Measurements from ENCODE around the gene TBX15.
"Not testable (repeated sequence)": the region's sequence is repeated elsewhere in the genome, so short reads cannot be mapped to it uniquely, and the experiment has no call there.

TBX15 gene

DNA sequence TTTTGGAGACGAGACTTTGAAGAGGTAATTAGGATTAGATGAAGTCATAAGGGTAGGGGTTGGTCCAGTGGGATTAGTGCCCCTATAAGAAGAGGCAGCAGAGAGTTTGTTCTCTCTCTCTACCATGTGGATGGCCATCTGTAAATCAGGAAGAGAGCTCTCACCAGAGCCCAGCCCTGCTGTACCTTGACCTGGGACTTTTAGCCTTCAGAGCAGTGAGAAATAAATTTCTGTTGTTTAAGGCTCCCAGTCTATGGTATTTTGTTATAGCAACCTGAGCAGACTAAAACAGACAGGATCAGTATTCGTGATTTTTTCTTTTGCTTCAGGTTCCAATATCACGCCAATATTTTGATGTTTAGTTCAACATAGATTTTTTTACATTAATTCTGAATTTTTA is 30.0 kb downstream of the TBX15 start:
- DNase-seq, result no peak

DNA sequence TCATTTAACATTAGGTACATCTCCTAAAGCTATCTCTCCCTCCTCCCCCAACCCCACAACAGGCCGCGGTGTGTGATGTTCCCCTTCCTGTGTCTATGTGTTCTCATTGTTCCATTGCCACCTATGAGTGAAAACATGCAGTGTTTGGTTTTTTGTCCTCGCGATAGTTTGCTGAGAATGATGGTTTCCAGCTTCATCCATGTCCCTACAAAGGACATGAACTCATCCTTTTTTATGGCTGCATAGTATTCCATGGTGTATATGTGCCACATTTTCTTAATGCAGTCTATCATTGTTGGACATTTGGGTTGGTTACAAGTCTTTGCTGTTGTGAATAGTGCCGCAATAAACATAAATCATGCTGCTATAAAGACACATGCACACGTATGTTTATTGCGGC is 30.6 kb downstream of the TBX15 start:
- not testable (repeated sequence) for DNase-seq

DNA sequence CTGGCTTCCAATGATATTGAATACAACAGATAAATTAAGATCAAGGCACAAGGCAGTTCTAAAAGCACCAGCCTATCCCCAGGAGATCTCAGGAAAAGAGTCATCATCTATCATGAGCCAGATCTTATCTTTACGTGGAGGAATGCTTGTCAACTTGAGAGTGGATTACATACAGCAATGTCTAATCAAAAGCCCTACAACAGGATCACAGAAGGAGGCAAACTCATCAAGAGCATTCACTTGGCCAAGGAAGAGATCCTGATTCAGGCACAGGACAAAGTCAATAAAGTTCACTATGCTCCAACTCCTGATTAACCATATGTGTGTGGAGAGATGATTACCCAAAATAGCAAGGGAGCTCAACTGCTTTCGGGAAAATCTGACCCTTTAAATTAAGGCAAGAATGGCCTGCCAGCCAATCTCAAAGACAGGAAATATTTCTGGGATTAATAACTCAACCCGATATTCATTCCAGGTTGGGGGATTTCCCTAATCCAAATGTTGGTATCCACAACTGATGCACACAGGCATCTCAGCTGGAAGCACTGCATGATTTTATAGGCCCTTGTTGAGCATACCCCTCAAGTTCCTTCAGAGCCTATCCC is 33.7 kb downstream of the TBX15 start:
- DNase-seq, result no peak

DNA sequence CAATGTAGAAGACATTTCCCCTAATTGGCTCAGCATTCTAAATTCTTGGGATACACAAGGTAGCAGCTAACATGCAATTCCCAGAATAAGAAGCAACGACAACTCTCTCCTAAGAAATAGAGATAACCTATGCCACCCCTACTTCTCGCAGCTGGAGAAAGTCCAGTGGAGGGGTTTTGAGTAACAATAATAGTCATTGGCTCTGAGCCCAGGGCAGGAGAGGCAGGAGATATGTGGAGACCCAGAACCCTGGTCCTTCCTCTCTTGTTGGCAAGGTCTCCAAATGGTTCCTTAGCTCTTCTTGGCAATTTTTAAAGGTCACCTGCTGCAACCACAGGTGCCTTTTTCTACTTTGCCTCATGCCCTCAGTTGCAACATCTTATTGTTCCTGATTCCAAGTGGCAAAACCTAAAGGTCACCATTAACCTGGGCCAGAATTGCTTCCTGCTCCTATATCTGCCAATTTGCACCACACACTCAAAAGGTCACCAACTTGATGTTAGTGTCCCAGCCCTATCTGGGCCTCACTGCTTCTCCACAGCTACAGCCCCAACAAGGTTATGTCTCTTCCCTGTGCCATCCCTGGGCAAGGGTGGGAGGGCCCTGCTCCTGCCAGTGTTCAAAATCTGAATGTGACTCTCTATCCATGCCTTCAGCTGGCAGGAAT is 36.7 kb downstream of the TBX15 start:
- no peak for DNase-seq

DNA sequence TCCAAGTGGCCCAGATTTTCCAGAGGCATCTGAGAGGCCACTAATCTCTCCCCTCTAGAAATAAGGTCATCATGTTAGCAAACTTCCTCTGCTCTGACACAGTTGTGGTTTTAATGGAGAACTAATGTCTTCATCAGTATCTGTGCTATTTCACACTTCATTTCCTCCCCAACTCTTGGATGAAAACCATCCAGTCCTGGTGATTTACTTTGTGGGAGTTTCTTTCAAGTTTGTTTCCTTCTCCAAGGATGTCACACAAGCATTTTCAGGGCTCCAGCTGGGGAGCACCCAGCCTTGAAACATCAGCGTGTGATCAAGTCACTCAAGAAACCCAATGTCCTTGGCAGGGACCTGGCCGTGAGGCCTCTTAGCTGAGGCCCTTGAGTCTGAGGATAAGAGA is 38.8 kb downstream of the TBX15 start:
- no peak for DNase-seq

DNA sequence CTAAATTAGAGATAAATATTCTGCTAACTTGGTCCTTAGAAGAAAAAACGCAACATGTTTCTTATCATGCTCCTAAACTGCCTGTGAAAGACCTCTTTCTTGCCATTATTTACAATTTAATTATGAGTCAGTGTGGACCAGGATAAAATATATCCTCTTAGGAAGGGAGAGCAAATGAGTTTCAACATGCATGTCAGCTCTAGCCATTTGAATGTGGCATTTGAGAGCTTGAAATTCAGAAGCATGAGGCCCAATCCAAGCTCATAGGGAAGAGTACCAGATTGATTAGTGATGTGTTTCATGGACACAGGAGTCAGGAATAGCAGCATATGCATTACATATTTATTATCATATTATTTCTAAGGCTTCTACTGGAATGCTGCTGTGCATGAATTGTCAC is 39.3 kb downstream of the TBX15 start:
- no peak for DNase-seq

DNA sequence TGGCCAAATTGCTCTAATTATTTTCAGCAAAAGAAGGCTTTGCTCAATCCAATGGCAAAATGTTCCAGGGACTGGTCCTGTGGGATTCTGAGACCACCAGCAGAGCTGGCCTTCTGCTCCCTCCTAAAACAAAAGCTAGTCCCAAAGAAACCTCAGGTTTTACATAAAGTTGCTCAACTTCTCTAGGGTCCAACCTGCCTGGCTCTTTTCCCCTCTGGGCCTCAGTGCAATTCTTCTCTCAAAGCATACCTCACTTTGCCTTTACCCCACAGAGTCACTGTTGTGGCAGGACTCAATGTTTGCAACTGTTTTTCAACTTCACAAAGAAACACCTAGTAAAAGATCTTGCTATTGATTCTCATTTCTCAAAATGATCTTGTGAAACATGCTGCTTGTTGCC is 39.8 kb downstream of the TBX15 start:
- DNase-seq, result no peak

DNA sequence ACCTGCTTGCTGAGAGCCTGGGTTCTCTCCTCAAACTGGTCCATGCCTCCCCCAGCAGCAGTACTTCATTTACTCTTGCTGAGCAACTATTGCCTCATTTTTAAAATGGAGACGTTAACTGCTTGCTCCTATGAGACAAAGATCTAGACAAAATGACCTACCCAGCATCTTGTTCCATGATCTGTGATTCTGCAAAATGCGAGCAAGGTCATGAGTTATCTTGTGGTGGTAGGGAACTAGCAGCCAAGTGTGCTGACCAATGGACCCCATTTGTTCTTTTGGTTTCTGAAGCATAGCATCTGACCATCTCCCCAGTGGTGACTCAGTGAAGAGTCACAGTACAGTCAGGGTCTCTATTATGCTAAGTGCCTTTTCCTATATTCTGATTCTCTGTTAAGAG is 40.4 kb downstream of the TBX15 start:
- no peak for DNase-seq

DNA sequence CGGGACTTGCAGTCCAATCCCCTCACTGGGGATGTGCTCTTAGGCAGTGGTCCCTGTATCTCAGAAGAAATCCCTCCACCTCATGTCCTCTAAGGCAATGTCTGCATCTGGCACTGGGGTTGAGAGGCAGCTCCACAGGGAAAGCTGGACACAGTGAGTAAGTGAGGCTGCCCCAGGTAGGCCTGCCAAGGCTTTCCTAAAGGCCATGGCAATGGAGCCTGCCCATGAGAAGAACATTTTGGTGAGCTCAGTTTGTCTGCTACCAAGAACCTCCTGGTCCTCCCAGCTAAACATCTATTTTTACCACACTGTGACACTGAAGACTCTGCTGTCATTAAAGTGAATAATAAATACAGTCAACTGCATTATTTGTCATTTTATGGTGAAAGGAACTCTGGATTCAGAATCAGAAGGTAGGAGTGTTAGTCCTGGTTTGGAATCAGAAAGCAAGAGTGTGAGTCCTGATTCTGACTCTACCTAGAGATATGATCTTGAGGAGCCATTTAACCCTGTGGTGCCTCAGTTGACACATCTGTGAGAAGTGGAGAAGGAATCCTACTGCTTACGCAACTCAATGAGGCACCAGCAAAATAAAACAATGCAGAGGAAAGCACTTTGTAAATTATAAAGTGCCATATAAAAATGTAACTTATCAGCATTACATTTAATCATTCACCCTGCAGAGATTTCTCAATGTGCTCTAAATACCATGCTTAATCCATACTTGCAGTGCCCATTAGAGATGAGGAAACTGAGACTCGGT is 41.0 kb downstream of the TBX15 start:
- DNase-seq, result no peak

DNA sequence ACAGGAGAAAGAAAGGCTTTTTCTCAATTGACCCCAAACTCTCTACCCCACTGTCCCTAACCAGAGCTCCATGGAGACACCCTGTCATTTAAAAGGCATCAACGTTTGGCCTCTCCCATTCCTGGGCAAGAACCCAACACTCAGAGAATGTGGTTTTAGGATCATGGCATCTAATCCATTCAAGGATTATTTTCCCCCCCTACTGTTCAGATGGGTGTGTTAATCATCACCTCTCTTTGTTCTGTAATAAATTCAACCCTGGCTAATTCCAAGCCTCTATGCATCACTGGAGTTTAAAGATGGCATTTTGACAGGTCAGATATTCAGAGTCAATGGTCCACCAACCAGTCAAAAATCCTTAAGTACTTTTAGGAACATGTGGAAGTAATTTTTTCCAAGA is 42.7 kb downstream of the TBX15 start:
- DNase-seq, result no peak

DNA sequence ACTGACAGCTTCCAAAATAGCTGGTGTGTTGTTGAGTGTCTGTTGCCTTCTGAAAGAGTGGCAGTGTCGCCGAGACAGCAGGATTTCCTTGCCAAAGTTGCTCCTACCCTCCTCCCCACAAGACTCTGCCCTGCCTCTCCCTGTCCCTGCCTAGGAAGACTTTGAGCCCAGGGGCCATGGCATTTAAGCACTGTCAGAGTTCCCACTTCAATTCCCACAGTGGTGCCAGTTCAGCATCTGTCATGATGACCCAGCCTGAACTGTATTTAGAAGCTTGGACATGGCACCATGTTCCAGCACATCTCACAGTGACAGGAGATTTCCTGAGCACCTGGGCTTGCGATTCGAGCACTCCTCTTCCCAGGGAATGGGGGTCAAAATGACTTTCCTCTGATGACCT is 43.6 kb downstream of the TBX15 start:
- no peak for DNase-seq

DNA sequence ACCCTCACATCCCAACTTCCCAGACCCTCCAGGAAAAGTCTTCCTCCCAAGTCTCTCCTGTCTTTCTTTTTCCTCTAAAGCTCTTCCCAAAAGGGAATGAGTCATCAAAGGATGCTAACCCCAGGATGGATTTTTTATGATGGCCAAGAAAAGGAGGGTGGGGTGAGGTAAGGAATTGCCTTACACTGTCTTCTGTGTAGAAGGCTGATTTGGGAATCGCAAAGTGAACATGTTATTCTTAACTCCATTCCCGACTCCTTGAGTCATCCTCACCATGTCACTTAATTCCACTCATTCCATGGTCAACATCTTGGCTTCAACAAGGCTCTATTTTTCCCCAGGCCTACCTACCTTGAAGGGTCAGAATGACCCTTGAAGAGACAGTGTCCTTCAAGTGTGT is 44.0 kb downstream of the TBX15 start:
- no peak for DNase-seq

DNA sequence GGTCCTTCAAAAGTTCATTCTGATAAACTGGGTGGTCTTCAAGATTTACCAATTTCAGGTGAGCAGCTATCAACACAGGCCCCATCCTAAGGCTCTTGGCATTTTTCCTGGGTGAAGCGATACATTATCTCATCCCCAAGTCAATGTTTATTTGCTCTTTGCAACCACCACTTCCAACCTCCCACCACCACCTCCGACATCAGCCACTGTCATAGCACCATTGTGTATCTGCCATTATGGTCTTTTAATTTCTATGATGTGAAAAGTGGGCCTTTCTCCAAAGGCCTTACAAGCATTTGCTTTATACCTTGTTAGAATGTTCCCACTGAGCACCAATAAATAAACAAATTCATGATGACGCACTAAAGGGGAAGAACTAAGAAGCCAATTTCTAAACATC is 47.2 kb downstream of the TBX15 start:
- DNase-seq, result no peak

DNA sequence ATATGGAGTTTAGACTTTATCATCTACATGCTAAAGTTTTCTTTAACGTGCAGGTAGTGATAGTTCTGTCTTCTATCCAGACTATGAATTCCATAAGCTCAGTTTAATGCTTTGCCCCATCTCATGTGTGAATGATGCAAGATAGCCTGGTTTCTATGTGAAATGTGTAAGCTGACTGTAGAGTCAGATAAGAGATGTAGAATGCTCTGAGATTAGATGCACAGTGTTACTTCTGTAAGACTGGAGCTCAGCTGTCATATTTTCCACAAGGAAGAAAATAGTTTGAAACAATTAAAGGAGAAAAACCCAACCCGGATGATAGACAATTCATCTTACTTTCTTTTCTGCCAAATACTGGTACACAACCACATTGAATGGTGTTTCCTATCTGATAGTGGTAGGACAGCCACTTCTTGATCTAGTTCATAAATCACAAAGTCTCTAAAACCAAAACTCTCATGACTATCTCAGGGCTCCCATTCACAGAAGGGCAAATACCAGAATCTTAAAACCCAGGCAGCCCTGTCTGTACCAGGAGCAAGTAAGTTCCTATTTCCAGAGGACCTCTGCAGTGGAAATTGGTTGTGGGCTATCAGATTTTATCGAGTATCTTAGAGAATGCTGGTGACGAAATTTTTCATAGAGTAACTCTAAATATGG is 50.6 kb downstream of the TBX15 start:
- no peak for DNase-seq

DNA sequence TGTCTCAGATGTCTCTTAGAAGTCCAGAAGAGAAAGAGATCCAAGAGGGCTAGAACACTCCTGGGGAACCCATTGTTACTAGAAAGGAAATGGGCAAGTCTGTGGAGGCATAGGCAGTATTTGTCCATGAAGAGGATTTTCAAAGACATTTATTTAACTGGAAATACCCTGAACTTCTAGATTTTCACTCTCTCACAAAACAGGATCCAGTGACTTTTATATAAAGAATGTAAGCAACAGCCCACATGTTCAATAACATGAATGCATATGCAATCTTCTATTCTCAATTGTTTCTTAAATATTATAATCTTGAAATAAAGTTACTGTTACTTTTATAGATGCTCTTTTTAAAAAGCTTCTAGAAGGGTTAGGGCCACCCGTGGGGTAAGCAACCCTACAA is 53.4 kb downstream of the TBX15 start:
- no peak for DNase-seq

DNA sequence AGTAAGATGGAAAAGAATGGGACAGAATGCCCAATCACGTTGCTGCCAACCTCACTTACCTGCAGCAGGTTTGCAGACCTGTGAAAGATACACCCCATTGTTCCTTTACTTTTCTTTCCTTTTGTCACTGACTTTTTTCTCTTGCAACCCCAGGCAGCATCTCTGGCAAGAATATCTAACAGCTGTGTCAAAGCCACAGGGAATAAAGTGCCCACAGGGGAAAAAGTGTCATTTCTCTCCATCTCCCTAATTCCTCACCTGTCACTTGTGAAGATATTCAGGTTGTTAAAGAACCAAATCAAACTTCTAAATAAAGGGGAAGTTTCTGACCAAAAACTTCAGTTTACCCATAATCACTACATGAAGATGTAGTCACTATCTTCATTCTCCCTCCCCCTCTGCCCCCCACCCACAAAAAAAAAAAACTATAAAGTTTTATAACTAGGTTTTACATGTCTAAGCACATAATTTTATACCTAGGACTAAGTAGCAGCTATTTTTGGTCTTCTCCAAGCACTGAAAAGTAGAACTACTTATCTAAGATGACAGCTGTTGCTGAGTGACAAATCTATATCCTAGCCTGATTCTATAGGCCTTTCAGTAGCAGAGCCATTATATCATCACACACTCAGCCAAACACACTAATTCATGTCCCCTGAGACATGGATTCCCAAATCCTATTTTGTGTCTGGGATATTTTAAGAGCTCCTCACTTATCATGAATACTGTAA is 54.9 kb downstream of the TBX15 start:
- DNase-seq, result no peak

DNA sequence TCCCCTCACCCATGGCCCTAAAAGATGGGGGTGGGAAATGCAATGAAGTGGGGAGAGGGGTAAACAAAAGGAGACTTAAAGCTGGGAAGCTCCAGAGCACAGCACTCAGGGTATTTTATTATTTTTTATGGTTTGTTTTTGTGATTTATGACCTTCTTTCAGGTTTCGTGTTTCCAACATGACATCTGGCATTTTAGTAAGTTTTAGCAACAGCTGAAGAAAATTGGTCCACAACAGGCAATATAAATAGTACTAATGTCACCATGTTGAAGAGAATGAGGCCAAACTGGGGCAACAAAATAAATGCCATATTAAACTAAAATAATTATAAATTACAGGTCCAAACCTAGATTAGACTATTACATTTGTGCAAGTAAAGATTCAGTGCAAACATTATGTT is 56.3 kb downstream of the TBX15 start:
- no peak for DNase-seq

DNA sequence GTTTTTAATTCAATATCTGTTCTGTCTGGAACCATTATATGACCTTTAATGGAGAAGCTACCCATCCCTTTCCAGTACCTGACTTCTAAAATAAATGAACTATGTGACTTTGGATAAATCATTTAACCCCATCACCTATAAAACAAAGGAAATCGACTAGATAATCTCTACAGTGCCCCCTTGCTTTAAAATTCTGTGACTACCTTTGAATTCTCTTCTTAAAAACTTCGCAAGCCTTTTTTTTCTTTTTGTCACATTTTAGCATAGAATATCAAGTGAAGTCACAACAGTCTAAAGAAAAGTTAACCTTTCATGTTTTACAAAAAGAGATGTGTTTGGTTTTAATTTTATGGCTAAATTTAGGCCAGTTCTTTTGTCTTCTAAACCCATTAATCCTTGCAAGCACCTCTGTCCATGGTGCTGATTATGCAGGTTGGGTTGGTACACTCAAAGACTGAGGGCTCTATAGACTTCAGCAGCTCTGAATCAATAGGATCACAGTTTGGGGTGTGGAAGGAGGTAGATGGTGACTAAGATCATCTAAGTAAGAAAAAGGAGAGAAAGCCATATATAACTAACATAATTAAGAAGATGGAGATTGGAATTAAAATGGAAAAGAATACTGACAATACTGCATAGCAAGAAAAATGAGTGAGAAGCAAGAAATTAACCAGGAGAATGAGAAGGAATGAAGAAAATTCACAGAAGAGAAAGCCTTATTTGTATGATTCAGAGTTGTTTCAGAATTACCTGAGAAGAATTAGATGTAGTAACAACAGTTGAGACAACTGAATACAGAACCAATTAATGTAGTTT is 59.2 kb downstream of the TBX15 start:
- DNase-seq, result no peak

DNA sequence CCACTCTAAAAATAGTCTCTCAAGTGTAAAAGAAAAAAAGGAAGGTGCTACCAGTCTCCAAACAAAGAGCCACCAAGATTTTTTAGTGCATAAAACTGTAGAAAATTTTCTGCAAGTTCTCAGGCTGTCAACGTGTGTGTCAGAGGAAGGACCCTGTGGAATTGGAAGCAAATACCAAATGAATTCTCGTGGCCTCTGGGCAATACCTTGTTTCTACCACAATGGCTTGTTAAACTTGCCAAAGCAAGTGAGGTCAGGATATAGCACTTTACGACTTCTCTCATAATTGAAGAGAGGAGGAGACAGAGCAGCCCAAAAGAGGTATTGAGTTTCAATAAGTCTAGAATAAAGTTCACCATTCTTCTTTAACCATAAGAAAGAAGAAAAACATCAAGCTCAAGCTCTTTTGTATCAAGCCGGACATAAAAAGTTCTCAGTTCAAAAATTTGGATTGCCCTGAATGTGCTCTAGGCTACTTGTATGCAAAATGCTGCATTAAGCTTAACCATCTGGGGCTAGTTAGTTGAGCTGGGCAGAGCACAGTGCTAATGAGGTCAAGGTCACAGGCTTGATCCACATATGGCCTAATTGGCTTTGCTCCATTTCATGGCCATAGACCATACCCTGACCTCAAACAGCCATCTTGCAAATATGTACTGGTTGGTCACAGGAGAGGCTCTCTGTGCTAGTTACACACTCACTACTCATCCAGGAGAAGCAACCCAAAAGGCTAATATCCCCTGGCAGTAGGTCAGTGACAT is 60.5 kb downstream of the TBX15 start:
- DNase-seq, result no peak

DNA sequence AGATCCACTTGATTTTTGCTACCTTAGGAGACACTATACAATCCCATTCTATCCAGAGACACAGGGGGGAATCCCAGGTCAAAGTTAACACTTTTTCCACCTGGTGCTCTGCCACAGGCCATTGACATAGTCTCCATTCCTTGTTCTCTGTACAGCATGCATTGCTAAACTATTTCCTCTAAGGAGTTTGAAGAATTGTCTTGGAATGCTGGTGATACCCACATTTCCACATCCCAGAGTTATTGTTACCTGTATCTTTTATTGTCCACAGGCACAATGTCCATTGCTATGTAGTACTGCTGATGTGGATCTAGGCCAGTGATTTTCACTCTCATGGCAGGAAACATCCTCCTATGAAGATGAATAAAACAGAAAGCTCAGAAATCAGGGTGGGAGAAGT is 61.9 kb downstream of the TBX15 start:
- DNase-seq, result no peak

DNA sequence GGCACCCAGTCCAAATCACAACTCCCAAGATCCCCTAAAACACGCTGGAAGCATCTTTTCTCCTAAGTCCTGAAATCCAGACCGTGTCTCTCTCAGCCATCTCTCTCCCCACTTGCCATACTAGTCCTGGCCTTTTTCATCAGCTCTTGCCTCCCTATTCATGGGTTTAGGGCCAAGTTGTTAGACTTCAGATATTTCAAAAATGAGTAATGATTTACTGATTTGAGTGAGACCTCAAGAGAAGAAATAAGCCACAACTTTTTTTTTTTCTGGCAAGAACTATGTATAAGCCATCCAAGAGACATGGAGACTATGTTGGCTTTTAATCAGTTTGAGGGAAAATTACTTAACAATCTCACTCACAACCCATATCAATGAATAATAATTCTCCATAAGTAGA is 62.5 kb downstream of the TBX15 start:
- DNase-seq, result no peak

DNA sequence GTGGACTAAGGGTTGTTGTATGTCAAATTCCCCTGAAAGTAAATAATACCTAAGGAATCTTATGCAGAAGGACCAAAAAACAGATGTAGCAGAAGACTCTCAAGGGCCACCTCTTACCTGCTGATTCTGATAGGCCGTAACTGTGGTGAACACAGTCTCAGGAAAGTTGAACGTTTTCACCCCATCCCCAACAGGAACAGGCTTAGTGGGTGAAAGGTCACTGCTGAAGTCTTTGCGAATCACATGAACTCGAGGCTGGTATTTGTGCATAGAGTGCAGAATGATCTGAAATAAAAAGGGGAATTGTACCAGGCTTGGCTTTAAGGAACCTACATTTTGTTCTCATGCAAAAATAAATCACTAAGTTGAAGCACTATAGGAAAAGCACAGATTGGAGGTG is 64.8 kb downstream of the TBX15 start:
- DNase-seq, result no peak
